DND-41 (cell line): ENCODE data around the gene NPC2.

Source experiments
- ATAC-seq: fragments of 200-7000 bp; cut with Tn5 transposase; 3 replicates; pipeline ENCODE4 v1.9.1; 2021; ENCODE audit warnings: low read depth; ENCODE audit not compliant: insufficient read depth
- DNase-seq: peaks from one replicate; pipeline ENCODE4 v3.0.0-alpha.2; 2020
- H2AFZ ChIP-seq: 2 replicates; pipeline ENCODE4 v1.6.0; 2012; ENCODE audit warnings: low read depth, low read length
- H3K27ac ChIP-seq: 2 replicates; pipeline ENCODE4 v1.5.1; 2012; ENCODE audit warnings: low read length, inconsistent platforms
- H3K27me3 ChIP-seq: fragments of 200-600 bp; sonication (generic); 2 replicates; pipeline ENCODE4 v1.6.0; 2012; ENCODE audit warnings: low read length, mild to moderate bottlenecking, inconsistent platforms; ENCODE audit not compliant: insufficient read depth, poor library complexity
- H3K36me3 ChIP-seq: 2 replicates; pipeline ENCODE4 v1.5.1; 2012; ENCODE audit warnings: low read length, inconsistent platforms; ENCODE audit not compliant: insufficient read depth
- H3K4me1 ChIP-seq: 2 replicates; pipeline ENCODE4 v1.5.1; 2012; ENCODE audit warnings: mild to moderate bottlenecking, low read length; ENCODE audit not compliant: insufficient read depth
- H3K4me2 ChIP-seq: 2 replicates; pipeline ENCODE4 v1.6.0; 2012; ENCODE audit warnings: mild to moderate bottlenecking, moderate library complexity, low read length, inconsistent platforms; ENCODE audit not compliant: insufficient read depth
- H3K4me3 ChIP-seq, 2 experiments: fragments of 200-600 bp in 1 of 2; shearing (Covaris generic) in 1 of 2; 2 replicates each; pipeline ENCODE4 v1.5.1; 2012 to 2016; ENCODE audit warnings: inconsistent platforms in 2 of 2, low read length in 2 of 2, mild to moderate bottlenecking in 2 of 2, low read depth in 1 of 2, moderate library complexity in 1 of 2
- H3K79me2 ChIP-seq: 2 replicates; pipeline ENCODE4 v1.6.0; 2012; ENCODE audit warnings: low read length, inconsistent platforms; ENCODE audit not compliant: insufficient read depth
- H3K9ac ChIP-seq: 2 replicates; pipeline ENCODE4 v1.6.0; 2012; ENCODE audit warnings: low read depth, mild to moderate bottlenecking, inconsistent platforms, low read length, moderate library complexity
- H3K9me3 ChIP-seq: 2 replicates; pipeline ENCODE4 v1.5.1; 2012; ENCODE audit warnings: low read length, moderate library complexity, mild to moderate bottlenecking, inconsistent platforms; ENCODE audit not compliant: insufficient read depth, severe bottlenecking
- H4K20me1 ChIP-seq: 2 replicates; pipeline ENCODE4 v1.6.0; 2012; ENCODE audit warnings: low read length; ENCODE audit not compliant: insufficient read depth
- EZH2 ChIP-seq: IDR thresholded peaks from 3 replicates; pipeline ENCODE4 v1.6.1; 2012; ENCODE audit warnings: borderline replicate concordance, low read depth, mild to moderate bottlenecking, moderate library complexity, low read length, inconsistent platforms; ENCODE audit not compliant: severe bottlenecking
- TF ChIP-seq, protein P1 (sequence below): IDR thresholded peaks from 2 replicates; pipeline ENCODE4 v1.5.1; 2012; ENCODE audit warnings: borderline replicate concordance, low read length, moderate library complexity, mild to moderate bottlenecking; ENCODE audit not compliant: poor library complexity, severe bottlenecking; ENCODE audit errors: extremely low read depth

NPC2 gene

DNA sequence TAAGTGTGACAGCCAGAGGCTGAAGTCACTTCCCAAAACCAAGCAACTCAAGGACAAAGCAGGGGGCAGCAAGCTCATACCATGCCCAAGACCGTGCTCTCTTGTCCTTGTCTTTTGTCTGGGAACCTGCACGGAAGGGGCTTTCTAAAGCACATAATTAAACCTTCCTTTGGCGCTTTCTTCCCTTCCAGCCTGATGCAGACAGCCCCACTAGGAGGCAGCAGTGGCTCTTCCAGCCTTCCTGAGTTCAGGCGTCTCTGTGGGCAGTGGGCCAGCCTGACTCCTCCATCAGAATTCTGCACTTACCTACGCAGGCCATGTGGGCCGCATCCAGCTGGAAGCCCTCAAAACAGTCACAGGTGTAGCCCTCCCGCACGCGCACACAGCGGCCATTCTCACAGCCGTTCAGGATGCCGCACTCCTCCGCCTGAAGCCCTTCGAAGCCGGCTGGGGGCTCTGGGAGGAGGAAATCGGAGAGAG, 8.1 kb upstream of the NPC2 start:
- H3K9ac ChIP-seq, result no peak overlapping the region
- no peaks in the 10 kb centered on the region for H3K27me3 ChIP-seq
- no peak overlapping the region for H3K4me2 ChIP-seq
- H3K4me1 ChIP-seq, result no peaks in the 10 kb centered on the region
- 0 out of 3 replicates have a peak, but pooled peaks have one; percentile 29 for ATAC-seq
- H3K79me2 ChIP-seq, result no peaks in the 10 kb centered on the region
- no peaks in the 10 kb centered on the region; the same call in 1 of the 2 replicates for H3K36me3 ChIP-seq
- H3K9me3 ChIP-seq, result no peaks in the 10 kb centered on the region
- no peak overlapping the region for H3K4me3 ChIP-seq
- no peak overlapping the region for H2AFZ ChIP-seq
- TF ChIP-seq, protein P1, sequence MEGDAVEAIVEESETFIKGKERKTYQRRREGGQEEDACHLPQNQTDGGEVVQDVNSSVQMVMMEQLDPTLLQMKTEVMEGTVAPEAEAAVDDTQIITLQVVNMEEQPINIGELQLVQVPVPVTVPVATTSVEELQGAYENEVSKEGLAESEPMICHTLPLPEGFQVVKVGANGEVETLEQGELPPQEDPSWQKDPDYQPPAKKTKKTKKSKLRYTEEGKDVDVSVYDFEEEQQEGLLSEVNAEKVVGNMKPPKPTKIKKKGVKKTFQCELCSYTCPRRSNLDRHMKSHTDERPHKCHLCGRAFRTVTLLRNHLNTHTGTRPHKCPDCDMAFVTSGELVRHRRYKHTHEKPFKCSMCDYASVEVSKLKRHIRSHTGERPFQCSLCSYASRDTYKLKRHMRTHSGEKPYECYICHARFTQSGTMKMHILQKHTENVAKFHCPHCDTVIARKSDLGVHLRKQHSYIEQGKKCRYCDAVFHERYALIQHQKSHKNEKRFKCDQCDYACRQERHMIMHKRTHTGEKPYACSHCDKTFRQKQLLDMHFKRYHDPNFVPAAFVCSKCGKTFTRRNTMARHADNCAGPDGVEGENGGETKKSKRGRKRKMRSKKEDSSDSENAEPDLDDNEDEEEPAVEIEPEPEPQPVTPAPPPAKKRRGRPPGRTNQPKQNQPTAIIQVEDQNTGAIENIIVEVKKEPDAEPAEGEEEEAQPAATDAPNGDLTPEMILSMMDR, result peak; percentile 50
- TF ChIP-seq EZH2, result no peak
- no peak for DNase-seq
- H3K27ac ChIP-seq, result no peak overlapping the region
- no peaks in the 10 kb centered on the region for H4K20me1 ChIP-seq

DNA sequence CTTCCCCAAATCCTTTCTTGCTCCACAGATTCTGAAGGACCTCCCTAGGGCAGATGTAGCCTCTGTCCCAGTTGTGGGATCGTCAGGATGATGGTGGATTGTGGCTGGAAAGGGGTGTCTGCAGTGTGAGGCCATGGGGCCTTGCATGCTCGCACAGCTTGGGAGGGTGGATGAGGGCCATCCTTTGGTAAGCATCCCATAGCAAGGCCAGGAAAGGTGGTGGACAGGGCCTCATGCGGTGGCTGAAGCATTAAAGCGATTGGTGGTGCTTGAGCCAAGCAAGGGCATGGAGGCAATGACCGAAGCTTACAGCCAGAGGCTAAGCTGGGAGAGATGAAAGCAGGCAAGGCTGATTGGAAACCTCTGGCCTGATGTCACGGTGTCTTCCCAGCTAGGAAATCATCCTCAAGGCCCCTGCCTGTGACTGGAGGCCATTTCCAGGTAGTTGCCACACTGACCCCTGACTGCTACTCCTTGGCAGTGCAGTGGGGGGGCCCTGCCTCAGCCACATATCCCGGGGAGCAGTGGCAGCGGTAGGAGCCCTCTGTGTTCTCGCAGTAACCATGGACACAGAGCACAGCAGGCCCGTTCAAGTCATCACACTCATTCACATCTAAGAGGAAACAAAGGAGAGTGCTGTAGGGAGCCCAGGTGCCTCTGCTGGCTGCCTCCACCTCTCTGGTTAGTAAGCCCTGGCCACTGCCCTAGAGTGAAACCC, 7.5 kb upstream of the NPC2 start:
- H3K79me2 ChIP-seq, result no peaks in the 10 kb centered on the region
- H3K36me3 ChIP-seq, result peaks cover under 1% of the 10 kb centered on the region; the same call in 1 of the 2 replicates
- no peak overlapping the region for H3K4me2 ChIP-seq
- no peaks in the 10 kb centered on the region for H3K27me3 ChIP-seq
- H3K27ac ChIP-seq, result no peak overlapping the region
- no peaks in the 10 kb centered on the region for H4K20me1 ChIP-seq
- no peak overlapping the region for H3K9ac ChIP-seq
- no peak overlapping the region for H2AFZ ChIP-seq
- no peaks in the 10 kb centered on the region for H3K9me3 ChIP-seq
- no peaks in the 10 kb centered on the region for H3K4me1 ChIP-seq
- no peak overlapping the region for H3K4me3 ChIP-seq
- ATAC-seq (no peak), DNase-seq (no peak)
- no peak for TF ChIP-seq EZH2
- TF ChIP-seq, protein P1, result no peak

DNA sequence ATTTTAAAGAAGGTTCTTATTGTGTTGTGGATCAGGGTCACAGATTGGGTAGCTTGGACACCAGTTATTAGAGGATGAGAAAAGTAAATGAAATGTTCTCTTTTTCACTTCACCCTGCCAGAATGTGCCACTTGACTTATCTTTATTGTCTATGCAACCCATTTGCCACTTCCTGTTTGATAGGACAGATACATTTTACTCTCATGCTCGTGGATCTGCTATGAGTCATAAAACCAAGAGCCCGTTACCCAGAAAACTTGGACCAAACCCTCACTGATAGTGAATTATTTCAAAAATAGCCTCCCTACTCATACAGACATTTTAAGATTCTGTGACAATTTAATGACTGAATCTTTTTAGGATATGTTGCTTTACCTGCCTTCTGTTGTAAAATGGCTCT, 2.3 kb upstream of the NPC2 start:
- Histone ChIP-seq H3K9ac (no peak overlapping the region), H4K20me1 (no peaks in the 10 kb centered on the region), H3K9me3 (no peaks in the 10 kb centered on the region), H3K4me2 (peak overlapping the region; percentile 83; the same call in 1 of the 2 replicates), H3K79me2 (peaks cover 32% of the 10 kb centered on the region), H3K36me3 (peaks cover 5% of the 10 kb centered on the region), H3K4me3 (no peak overlapping the region), H2AFZ (no peak overlapping the region), H3K27ac (no peak overlapping the region), H3K4me1 (peaks cover 30% of the 10 kb centered on the region), H3K27me3 (no peaks in the 10 kb centered on the region)
- TF ChIP-seq, protein P1, result no peak
- no peak for TF ChIP-seq EZH2
- no peak for ATAC-seq
- DNase-seq, result no peak
